Stimulated activated CD4-positive, alpha-beta T cell treated with anti-CD3 and anti-CD28 coated beads, Interleukin-2, amount 100 ng/mL, for 24 hours (primary cell): Measurements from ENCODE around the gene TMEM218.
"Not testable (repeated sequence)": the region's sequence is repeated elsewhere in the genome, so short reads cannot be mapped to it uniquely, and the experiment has no call there.

Source experiments
- DNase-seq, 2 donors: peaks; one replicate each; pipeline ENCODE4 v3.0.0-alpha.2; 2020

The TMEM218 gene

DNA sequence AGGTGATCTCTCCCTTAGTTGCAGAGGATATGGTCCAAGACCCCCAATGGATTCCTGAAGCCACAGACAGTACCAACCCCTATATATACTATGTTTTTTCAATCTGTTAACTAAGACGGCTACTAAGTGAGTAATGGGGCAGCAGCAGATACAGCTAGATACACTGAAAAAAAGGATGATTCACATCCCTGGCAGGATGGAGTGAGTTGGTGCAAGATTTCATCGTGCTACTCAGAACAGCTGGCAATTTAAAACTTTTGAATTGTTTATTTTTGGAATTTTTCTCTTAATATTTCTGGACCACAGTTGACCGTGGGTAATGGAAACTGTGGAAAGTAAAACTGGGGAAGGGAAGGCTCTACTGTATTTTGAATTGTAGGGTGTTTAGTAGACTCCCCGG is 17.0 kb upstream of the TMEM218 start:
- no peak for DNase-seq

- DNase-seq, result no peak
Measured at GRCh38 chr11:125124618-125124992, 13.2 kb upstream of the TMEM218 start.

DNA sequence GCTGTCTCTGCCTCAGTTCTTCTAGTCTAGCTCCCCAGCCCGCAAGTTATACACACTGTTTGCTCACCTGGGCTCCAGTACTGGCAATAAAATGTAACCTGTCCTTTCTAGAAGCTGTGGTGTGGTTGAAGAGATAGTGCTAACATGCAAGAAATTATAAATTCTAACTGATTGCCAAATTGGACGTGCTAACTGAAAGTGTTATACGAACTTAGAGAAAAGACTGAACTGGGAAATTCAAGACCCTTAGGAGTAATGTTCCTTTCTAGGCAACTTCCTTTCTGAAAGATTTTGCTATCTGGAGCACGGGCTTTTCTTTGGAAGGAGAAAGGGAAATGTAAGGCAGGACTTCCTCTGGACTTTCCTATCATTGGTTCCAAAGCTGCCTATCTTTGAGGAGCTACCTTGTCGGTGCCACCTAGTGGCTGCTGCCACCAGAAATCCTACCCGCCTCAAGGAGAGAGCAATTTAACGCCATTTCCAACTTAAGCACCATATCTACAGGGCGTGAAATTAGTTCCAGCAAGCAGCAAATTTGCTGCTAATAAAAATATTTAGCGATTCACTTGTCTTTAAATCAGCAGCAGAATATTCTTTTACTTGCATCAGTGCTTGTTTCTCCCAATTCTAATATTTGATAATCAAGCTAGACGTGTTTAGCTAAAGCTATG is 12.7 kb upstream of the TMEM218 start:
- DNase-seq, result peak; percentile 41 to 57

DNA sequence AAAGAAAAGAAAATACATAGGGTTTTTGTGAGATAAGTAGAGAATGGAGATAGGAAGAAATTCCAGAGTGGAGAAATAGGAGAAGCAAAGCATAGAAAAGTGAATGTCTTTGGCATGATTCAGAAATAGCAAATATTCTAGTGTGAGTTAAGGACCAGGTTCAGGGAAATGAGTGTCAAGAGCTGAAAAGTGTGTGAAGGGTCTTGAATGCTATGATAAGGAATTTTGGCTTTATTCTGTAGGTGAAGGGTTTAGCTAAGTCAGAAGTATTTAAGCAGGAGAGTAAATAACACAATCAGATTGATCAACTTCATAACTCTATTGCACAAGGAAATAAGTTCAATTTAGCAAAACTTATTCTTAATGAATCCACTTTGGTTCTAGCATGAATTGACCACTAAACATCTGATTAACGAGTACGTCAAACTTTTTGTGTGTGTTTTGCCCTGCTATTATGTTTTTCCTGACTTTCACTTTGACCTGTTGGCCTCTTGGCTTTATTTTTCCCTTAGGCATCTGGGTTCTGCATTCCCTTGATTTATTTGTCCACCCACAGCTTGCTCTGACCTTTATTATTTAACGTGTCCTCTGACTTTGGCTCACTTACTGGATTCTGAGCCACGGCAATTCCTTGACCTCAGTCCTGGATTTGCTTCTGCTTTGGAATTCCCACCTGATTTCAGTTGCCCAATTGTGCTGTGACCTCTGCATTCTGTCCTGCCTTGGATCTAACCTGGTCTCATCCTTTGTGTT is 11.9 kb upstream of the TMEM218 start:
- no peak for DNase-seq

GRCh38 chr11:125117429-125117828 is 6.0 kb upstream of the TMEM218 start:
- no peak for DNase-seq

- DNase-seq, result no peak
Measured at GRCh38 chr11:125114518-125114917, 3.1 kb upstream of the TMEM218 start.

- no peak for DNase-seq
Measured at GRCh38 chr11:125112208-125112604, 780 bp upstream of the TMEM218 start.

DNA sequence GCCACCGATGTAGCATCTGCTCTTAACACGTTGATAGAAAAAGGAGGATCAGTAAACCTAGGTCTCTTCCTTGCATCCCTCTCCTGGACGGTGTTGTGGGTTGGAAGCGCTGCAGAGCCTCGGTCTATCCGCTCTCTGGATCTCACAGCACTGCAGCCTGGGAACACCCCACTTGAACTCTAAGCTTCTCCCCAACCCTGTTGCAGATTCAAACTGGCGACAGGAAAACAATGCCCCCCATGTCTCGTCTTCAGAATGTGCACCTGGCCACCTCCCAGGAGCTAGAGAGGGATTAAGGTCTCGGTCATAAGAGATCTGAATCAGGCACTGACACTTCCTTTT is 454 bp downstream of the TMEM218 start:
- peak; percentile 15 to 25 for DNase-seq

GRCh38 chr11:125110506-125110905 is 920 bp downstream of the TMEM218 start:
- DNase-seq, result no peak

GRCh38 chr11:125108469-125108868 is 3.0 kb downstream of the TMEM218 start:
- no peak for DNase-seq

- no peak for DNase-seq
Measured at GRCh38 chr11:125105926-125106325, 5.5 kb downstream of the TMEM218 start.

- DNase-seq, result peak in 1 of 2 donors; percentile 0
Measured at GRCh38 chr11:125102510-125102909, 8.9 kb downstream of the TMEM218 start.

GRCh38 chr11:125102025-125102424 is 9.4 kb downstream of the TMEM218 start:
- DNase-seq, result peak in 1 of 2 donors; percentile 1

DNA sequence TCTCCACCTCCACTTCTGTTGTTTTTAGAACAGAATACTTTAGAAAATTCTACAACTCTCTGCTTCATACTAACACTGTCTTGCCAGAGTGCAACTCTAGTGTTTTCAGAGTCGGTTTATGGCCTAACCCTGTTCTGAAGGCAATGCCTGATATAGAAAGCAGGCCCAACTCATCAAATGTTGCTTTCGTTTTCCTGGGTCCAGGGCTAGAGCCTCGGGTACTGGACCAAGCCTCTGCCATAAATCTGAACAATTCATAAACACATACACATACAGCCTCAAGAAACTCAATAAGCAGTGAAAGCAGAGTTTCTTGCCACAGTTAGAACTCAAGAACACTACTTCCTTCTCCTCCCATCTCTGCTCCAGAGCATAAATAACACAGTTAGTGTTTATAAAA is 9.8 kb downstream of the TMEM218 start:
- no peak for DNase-seq

GRCh38 chr11:125100136-125100535 is 11.3 kb downstream of the TMEM218 start:
- no peak for DNase-seq

DNA sequence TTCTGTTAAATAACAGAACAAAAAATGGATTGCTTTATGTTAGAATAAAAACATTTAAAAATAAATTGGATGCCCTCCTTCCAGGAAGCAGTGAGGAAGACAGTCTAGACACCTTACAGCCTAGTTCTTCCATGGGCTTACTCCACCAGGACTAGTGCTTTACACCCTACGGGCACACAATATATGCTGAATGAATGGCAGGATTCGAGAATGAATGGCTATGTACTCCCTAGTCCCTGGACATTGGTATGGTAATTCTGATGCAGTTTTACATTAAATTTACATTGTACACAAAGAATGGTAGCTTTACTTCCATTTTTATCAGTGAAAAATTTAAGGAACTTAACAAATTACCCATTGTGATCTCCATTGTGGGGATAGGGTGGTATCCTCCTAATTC is 16.7 kb downstream of the TMEM218 start:
- no peak for DNase-seq

DNA sequence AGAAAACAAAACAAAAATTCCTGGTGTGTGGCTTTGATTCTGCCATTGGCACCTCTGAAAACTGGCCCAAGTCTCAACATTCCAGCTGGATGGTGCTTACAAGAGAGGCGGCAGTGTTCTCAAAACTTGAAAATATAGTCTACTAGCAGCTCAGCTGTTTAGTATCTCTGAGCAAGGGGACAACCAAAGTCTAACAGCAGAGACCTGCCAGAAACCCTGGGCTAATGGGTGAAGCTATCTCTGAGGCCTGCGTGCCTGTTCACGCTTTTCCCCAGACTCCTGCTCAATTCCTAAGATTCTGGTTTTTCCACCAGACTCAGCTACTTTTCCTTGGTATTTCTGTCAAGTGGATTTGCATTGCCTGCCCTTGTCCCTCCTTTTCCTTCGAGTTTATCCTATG is 17.9 kb downstream of the TMEM218 start:
- DNase-seq, result no peak

DNA sequence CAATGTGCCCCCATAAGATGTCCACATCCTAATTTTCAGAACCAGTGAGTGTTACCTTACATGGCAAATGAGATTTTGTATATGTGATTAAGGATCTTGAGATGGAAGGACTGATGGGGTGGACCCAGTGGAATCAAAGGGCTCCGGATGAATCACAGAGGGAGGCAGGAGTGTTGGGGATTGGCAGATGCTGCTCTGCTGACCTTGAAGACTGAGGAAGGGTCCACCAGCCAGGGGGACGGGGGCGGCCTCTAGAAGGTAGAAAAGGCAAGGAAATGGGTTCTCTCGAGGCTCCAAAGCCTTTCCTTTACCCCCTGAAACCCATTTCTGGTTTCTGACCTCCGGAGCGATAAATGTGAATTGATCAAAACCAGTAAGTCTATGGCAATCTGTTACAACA is 18.8 kb downstream of the TMEM218 start:
- no peak for DNase-seq

DNA sequence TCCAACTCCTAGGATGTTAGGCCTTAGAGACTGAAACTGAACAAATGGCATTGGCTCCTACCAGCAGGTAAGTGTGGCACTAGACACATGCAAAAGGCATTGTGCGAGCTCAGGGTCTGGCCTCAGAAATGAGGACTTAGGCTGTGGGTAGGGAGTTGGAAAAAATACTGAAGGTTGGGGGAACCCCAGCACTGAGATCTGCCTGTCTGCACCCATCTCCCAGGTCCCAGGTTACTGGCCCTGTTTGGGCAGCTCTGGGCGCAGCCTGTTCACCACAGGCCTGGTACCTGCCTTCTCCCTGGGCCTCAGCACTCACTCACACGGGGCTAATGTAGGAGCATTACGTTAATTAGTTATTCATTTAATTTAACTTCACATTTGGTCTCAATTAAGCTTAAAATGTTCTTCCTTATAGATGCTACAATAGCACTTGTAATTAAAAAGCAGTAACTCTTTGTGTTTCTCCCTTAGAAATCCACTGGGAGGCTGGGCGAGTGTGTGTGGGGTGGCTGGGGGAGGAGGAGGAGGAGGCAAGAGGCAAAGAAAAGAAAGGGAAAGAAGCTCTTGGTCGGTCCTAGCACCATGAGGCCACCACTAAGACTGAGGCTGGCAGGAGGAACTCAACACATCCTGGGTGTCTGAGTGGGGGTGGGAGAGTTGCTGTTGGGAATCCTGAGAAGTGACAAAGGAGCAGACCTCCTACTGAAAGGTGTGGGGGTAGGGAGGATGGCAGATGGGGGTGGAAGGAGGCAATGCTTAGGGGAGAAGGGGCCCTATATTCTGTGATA is 19.4 kb downstream of the TMEM218 start:
- DNase-seq, result peak in 1 of 2 donors; percentile 4

DNA sequence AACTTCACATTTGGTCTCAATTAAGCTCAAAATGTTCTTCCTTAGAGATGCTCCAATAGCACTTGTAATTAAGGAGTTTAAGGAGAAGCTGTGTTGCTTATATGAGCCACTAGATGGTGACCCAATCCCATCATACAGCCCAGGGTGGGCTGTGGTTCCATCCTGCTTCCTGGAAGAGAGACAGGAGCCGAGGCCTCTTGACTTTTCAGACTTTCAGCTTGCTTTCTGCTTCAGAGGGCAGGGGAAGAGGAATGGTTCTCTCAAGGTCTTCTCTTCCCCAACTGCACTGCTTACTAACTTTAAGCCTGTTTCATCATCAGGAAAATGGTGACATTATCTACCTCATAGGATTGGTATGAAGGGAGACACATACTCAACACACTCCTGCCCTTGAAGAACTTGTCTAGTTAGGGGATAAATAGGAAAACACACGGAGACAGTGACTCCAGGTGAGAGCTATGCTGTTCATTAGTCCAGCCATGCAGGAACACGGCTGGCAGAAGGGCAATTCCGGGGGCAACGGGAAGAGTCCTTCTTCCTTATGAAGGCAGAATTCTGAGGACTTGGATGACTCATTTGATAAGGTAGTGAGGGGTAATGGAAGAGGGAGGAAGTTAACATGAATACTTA is 20.1 kb downstream of the TMEM218 start:
- DNase-seq, result peak in 1 of 2 donors; percentile 16

DNA sequence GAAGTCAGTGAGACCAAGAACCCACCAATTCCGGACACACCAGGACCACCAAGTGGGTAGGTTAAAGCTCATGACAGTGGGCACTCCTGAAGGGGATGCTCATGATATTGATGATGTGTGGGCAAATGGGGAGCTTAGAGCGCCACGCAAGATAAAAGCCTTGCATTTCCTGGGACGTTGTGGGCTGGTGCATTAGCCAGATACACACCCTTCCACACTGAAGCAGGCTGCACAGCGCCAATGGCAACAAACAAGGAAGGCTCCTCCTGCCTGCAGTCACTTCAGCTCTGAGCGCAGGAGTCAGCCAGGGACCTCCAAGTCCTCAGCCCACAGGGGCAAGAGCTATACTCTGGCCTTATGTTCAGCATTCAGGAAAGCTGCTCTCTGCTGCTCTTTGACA is 20.6 kb downstream of the TMEM218 start:
- DNase-seq, result no peak

DNA sequence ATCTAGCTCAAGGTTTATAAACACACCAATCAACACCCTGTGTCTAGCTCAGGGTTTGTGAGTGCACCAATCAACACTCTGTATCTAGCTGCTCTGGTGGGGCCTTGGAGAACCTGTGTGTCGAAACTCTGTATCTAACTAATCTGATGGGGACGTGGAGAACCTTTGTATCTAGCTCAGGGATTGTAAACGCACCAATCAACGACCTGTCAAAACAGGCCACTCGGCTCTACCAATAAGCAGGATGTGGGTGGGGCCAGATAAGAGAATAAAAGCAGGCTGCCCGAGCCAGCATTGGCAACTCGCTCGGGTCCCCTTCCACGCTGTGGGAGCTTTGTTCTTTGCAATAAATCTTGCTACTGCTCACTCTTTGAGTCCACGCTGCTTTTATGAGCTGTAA is 21.3 kb downstream of the TMEM218 start:
- DNase-seq, result not testable (repeated sequence)

DNA sequence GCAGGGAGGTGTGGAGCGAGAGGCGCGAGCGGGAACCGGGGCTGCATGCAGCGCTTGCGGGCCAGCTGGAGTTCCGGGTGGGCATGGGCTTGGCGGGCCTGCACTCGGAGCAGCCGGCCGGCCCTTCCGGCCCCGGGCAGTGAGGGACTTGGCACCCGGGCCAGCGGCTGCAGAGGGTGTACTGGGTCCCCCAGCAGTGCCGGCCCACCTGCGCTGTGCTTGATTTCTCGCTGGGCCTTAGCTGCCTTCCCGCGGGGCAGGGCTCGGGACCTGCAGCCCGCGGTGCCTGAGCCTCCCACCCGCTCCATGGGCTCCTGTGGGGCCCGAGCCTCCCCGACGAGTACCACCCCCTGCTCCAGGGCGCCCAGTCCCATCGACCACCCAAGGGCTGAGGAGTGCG is 21.9 kb downstream of the TMEM218 start:
- DNase-seq, result peak in 1 of 2 donors; percentile 2
